Measurements from ENCODE around the gene NFATC2IP.
A peak's percentile ranks its signal among the peaks of the same experiment; 100 is the strongest.
"Not testable (repeated sequence)": the region's sequence is repeated elsewhere in the genome, so short reads cannot be mapped to it uniquely, and the experiment has no call there.

The NFATC2IP gene

DNA sequence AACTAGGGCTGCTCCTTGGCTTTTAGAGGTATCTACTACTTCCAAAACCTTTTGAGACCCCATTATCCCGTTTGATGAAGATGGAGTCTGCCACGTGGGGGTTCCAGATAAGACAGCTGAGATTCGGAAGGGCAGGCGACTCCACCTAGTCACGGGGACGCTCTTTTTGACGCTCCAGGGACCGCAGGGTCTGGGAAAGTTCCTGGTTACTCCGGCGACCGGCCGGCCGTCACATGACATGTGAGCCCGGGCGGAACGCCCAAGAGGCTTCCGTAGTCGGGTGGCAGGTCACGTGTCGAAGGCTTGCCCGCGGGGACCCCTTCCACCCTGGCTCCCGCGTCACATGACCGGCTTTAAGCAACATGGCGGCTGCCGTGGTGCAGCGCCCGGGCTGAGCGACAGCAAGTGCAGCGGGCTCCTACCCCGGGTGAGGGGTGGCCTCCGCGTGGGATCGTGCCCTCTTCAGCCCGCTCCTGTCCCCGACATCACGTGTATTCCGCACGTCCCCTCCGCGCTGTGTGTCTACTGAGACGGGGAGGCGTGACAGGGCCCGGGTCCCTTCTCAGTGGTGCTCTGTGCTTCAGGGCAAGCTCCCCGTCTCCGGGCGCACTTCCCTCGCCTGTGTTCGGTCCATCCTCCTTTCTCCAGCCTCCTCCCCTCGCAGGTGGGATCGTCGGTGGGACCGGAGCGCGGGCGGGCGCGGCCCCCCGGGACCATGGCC, 23.9 kb downstream of the NFATC2IP start, which contains the start of gene SPNS1:
TSS of gene SPNS1 (plus strand) at position 342 of the 721 bp plus-strand sequence. CDS start at position 716, 374 bp downstream.
- H3K4me1 ChIP-seq (ENCODE audit: control insufficient read depth, insufficient read depth, low read length): peaks cover 3% of the 10 kb centered on the region; the same call in 1 of the 2 replicates
- H3K27ac ChIP-seq (ENCODE audit: low read depth, low read length): no peak within 1 kb of the TSS

DNA sequence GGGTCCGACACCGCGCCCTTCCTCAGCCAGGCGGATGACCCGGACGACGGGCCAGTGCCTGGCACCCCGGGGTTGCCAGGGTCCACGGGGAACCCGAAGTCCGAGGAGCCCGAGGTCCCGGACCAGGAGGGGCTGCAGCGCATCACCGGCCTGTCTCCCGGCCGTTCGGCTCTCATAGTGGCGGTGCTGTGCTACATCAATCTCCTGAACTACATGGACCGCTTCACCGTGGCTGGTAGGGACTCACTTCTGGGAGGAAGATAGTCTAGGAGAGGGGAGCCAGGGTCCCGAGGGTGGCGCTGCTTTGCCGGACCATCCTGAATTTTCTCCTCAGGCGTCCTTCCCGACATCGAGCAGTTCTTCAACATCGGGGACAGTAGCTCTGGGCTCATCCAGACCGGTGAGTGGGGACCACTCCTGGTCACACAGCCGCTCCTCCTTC, 24.4 kb downstream of the NFATC2IP start:
- H3K9ac ChIP-seq (ENCODE audit: low read length): peak overlapping the region; percentile 91

More for the DNA sequence above, 23.9 kb downstream of the NFATC2IP start, which contains the start of gene SPNS1:
- H3K9me3 ChIP-seq (ENCODE audit: control insufficient read depth, insufficient read depth, low read depth, low read length): no peaks in the 10 kb centered on the region
- H3K4me3 ChIP-seq (ENCODE audit: low read depth, low read length): peak within 1 kb of the TSS; percentile 99
- H3K9ac ChIP-seq (ENCODE audit: low read length): peak within 1 kb of the TSS; percentile 91
- peaks cover 2% of the 10 kb centered on the region; the same call in 1 of the 2 replicates for H3K36me3 ChIP-seq (ENCODE audit: control insufficient read depth, insufficient read depth, low read length)
- H3K27me3 ChIP-seq (ENCODE audit: control insufficient read depth, insufficient read depth, low read length): no peaks in the 10 kb centered on the region

DNA sequence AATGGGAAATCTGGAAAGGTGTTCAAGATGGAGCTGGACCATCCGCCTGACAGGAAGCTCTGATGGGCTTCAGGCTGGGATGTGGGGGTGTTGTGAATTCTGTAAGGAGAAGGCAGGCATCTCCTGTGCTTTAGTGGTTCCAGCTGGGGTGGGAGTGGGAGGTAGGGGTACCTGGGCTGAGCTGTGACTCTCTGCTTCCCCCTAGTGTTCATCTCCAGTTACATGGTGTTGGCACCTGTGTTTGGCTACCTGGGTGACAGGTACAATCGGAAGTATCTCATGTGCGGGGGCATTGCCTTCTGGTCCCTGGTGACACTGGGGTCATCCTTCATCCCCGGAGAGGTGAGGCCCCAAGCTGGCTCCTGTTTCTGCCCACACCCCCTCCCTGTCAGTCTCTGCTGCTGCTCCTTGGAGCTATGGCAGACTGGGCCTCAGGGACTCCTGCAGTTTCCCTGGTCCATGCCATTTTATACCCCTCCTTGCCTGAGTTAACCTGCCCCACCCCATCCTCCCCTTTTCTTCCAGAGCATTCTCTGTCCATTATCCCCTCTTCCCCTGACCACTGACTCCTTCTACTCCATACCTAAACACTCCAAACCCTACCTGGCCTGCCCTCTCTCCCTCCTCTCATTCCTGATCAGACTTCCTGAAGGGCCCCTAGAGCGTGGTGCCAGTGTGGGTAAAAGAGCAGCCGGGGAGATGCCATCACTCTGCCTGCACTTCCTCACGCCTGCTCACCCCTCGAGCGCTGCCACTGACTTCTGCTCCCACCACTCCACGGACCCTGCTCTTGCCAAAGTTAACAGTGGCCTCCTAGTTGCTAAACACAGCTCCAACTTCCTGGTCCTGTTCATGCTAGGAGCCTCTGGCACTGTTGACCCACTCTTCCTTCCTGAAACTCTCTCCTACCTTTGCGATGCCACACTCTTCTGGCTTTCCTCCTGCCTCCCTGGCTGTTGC, 27.2 kb downstream of the NFATC2IP start:
- Histone ChIP-seq H3K4me1 (ENCODE audit: control insufficient read depth, insufficient read depth, low read length) (peaks cover 3% of the 10 kb centered on the region; the same call in 1 of the 2 replicates), H3K27me3 (ENCODE audit: control insufficient read depth, insufficient read depth, low read length) (no peaks in the 10 kb centered on the region), H3K27ac (ENCODE audit: low read depth, low read length) (no peak overlapping the region), H3K36me3 (ENCODE audit: control insufficient read depth, insufficient read depth, low read length) (peaks cover 20% of the 10 kb centered on the region), H3K4me3 (ENCODE audit: low read depth, low read length) (no peak overlapping the region), H3K9ac (ENCODE audit: low read length) (no peak overlapping the region), H3K9me3 (ENCODE audit: control insufficient read depth, insufficient read depth, low read depth, low read length) (0 out of 2 replicates have a peak, but pooled peaks cover 2% of the 10 kb centered on the region)

More for the DNA sequence above, 24.4 kb downstream of the NFATC2IP start:
- H3K4me1 ChIP-seq (ENCODE audit: control insufficient read depth, insufficient read depth, low read length): peaks cover 3% of the 10 kb centered on the region; the same call in 1 of the 2 replicates
- H3K27me3 ChIP-seq (ENCODE audit: control insufficient read depth, insufficient read depth, low read length): no peaks in the 10 kb centered on the region
- H3K9me3 ChIP-seq (ENCODE audit: control insufficient read depth, insufficient read depth, low read depth, low read length): no peaks in the 10 kb centered on the region
- H3K36me3 ChIP-seq (ENCODE audit: control insufficient read depth, insufficient read depth, low read length): peaks cover 2% of the 10 kb centered on the region; the same call in 1 of the 2 replicates
- no peak overlapping the region for H3K27ac ChIP-seq (ENCODE audit: low read depth, low read length)
- peak overlapping the region; percentile 99 for H3K4me3 ChIP-seq (ENCODE audit: low read depth, low read length)

DNA sequence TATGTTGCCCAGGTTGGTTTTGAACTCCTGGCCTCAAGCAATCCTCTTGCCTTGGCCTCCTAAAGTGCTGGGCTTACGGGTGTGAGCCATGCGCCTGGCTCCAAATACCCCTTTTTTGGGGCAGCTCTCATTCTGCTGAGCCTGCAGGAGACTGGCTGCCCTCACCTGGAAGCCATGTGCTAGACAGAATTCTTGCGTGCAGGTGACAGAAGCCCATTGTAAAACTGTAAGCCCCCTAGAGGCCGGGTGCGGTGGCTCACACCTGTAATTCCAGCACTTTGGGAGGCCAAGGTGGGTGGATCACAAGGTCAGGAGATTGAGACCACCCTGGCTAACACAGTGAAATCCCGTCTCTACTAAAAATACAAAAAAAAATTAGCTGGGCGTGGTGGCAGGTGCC, 29.6 kb downstream of the NFATC2IP start:
- not testable (repeated sequence) for H3K4me1 ChIP-seq (ENCODE audit: control insufficient read depth, insufficient read depth, low read length); H3K9ac ChIP-seq (ENCODE audit: low read length)
- H3K36me3 ChIP-seq (ENCODE audit: control insufficient read depth, insufficient read depth, low read length): peaks cover 34% of the 10 kb centered on the region

DNA sequence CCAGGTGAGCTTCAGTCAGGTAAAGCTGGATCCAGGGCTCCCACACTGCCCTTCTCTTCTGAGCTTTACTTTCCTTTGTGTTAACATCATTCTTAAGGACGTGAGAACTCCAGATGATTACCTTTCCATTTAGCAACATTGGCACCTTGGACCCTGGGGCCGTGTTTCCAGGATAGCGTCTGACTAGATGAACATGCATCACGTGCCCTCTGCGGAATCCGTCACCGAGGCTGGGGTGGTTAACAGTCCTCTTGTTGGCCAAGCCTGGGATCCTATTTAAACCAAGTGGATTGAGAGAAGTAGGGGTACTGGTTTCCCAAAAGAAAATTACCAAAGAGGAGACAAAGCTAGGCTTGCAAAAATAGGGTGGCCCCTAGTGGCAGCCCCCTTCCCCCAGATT, 30.2 kb downstream of the NFATC2IP start:
- Histone ChIP-seq H3K27ac (ENCODE audit: low read depth, low read length) (no peak overlapping the region), H3K4me3 (ENCODE audit: low read depth, low read length) (no peak overlapping the region), H3K9ac (ENCODE audit: low read length) (no peak overlapping the region), H3K4me1 (ENCODE audit: control insufficient read depth, insufficient read depth, low read length) (no peaks in the 10 kb centered on the region), H3K36me3 (ENCODE audit: control insufficient read depth, insufficient read depth, low read length) (peaks cover 36% of the 10 kb centered on the region), H3K9me3 (ENCODE audit: control insufficient read depth, insufficient read depth, low read depth, low read length) (0 out of 2 replicates have a peak, but pooled peaks cover 2% of the 10 kb centered on the region), H3K27me3 (ENCODE audit: control insufficient read depth, insufficient read depth, low read length) (no peaks in the 10 kb centered on the region)

More for the DNA sequence above, 29.6 kb downstream of the NFATC2IP start:
- H3K9me3 ChIP-seq (ENCODE audit: control insufficient read depth, insufficient read depth, low read depth, low read length); H3K4me3 ChIP-seq (ENCODE audit: low read depth, low read length); H3K27me3 ChIP-seq (ENCODE audit: control insufficient read depth, insufficient read depth, low read length); H3K27ac ChIP-seq (ENCODE audit: low read depth, low read length): not testable (repeated sequence)

DNA sequence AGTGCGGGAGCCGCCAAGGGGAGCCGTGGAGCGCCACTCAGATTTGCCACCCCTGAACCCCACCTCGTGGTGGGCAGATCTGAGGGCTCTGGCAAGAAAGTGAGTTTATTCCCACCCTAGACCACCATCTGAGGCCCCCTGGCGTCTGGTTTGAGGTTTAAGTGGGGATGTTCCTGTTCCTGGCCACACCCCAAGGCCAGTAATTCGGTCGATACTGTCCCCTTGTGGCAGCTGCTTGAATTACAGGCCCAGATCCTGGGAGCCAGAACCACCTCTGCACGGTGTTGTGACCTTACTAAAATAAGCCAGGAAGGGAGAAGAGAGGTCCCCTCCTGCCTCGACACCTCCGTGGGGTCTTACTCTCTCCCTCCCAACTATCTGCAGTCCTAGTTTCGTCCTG, 30.8 kb downstream of the NFATC2IP start:
- H3K27ac ChIP-seq (ENCODE audit: low read depth, low read length): no peak overlapping the region
- no peaks in the 10 kb centered on the region for H3K27me3 ChIP-seq (ENCODE audit: control insufficient read depth, insufficient read depth, low read length)
- H3K4me1 ChIP-seq (ENCODE audit: control insufficient read depth, insufficient read depth, low read length): no peaks in the 10 kb centered on the region
- H3K9me3 ChIP-seq (ENCODE audit: control insufficient read depth, insufficient read depth, low read depth, low read length): 0 out of 2 replicates have a peak, but pooled peaks cover 2% of the 10 kb centered on the region
- H3K9ac ChIP-seq (ENCODE audit: low read length): no peak overlapping the region
- no peak overlapping the region for H3K4me3 ChIP-seq (ENCODE audit: low read depth, low read length)
- peaks cover 38% of the 10 kb centered on the region for H3K36me3 ChIP-seq (ENCODE audit: control insufficient read depth, insufficient read depth, low read length)

DNA sequence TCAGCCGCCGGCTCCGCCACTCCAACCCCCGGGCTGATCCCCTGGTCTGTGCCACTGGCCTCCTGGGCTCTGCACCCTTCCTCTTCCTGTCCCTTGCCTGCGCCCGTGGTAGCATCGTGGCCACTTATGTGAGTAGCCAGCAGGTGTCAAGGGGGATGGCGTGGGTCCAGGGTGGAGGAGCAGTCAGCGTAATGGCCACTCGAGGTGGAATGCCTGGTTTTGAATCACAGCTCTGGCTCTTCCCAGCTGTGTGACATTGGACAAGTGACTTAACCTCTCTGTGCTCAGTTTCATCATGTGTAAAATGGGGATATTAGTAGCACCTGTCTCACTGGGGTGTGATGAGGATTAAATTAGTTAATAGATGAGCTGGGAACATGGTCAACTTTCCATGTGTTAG, 31.7 kb downstream of the NFATC2IP start:
- Histone ChIP-seq H3K36me3 (ENCODE audit: control insufficient read depth, insufficient read depth, low read length) (peaks cover 44% of the 10 kb centered on the region), H3K4me1 (ENCODE audit: control insufficient read depth, insufficient read depth, low read length) (no peaks in the 10 kb centered on the region), H3K27me3 (ENCODE audit: control insufficient read depth, insufficient read depth, low read length) (no peaks in the 10 kb centered on the region), H3K9me3 (ENCODE audit: control insufficient read depth, insufficient read depth, low read depth, low read length) (0 out of 2 replicates have a peak, but pooled peaks cover 2% of the 10 kb centered on the region), H3K4me3 (ENCODE audit: low read depth, low read length) (no peak overlapping the region), H3K9ac (ENCODE audit: low read length) (no peak overlapping the region), H3K27ac (ENCODE audit: low read depth, low read length) (no peak overlapping the region)

DNA sequence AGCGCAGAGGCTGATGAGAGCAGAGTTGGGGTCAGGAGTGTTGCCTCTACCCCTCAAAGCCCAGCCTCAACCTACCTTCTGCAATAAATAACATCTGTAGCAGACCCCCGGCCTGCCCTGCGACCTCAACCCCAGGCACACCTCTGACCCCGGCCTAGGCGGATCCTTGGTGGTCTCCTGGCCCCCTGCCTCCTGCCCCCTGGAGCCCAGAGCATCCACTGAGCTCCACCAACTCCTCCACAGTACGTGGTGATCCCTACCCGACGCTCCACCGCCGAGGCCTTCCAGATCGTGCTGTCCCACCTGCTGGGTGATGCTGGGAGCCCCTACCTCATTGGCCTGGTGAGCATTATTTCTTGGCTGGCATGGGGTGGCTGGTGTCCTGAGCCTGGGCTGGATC, 32.2 kb downstream of the NFATC2IP start:
- no peak overlapping the region for H3K4me3 ChIP-seq (ENCODE audit: low read depth, low read length)
- H3K27me3 ChIP-seq (ENCODE audit: control insufficient read depth, insufficient read depth, low read length): no peaks in the 10 kb centered on the region
- H3K9ac ChIP-seq (ENCODE audit: low read length): no peak overlapping the region
- H3K4me1 ChIP-seq (ENCODE audit: control insufficient read depth, insufficient read depth, low read length): no peaks in the 10 kb centered on the region
- H3K9me3 ChIP-seq (ENCODE audit: control insufficient read depth, insufficient read depth, low read depth, low read length): 0 out of 2 replicates have a peak, but pooled peaks cover 2% of the 10 kb centered on the region
- H3K36me3 ChIP-seq (ENCODE audit: control insufficient read depth, insufficient read depth, low read length): peaks cover 46% of the 10 kb centered on the region
- H3K27ac ChIP-seq (ENCODE audit: low read depth, low read length): no peak overlapping the region

DNA sequence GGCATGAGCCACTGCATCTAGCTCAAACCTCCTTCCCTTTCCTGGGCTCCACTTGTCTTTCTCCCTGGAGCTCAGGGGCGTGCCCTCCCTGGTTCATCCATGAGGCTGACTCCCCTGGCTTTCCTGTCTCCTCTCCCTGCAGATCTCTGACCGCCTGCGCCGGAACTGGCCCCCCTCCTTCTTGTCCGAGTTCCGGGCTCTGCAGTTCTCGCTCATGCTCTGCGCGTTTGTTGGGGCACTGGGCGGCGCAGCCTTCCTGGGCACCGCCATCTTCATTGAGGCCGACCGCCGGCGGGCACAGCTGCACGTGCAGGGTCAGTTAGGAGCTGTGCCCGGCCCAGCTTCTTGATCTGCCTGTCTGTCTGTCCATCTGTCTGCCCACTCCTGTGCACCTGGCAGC, 32.9 kb downstream of the NFATC2IP start:
- H3K4me1 ChIP-seq (ENCODE audit: control insufficient read depth, insufficient read depth, low read length): no peaks in the 10 kb centered on the region
- H3K36me3 ChIP-seq (ENCODE audit: control insufficient read depth, insufficient read depth, low read length): peaks cover 46% of the 10 kb centered on the region
- no peak overlapping the region for H3K9ac ChIP-seq (ENCODE audit: low read length)

DNA sequence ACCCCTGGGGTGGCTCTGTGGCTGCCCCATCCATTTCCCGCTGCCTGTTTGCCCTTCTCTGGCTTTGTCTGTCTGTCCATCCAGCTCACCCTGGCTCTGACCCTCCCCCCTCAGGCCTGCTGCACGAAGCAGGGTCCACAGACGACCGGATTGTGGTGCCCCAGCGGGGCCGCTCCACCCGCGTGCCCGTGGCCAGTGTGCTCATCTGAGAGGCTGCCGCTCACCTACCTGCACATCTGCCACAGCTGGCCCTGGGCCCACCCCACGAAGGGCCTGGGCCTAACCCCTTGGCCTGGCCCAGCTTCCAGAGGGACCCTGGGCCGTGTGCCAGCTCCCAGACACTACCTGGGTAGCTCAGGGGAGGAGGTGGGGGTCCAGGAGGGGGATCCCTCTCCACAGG, 33.4 kb downstream of the NFATC2IP start:
- H3K27ac ChIP-seq (ENCODE audit: low read depth, low read length): no peak overlapping the region
- no peak overlapping the region for H3K4me3 ChIP-seq (ENCODE audit: low read depth, low read length)
- peaks cover 46% of the 10 kb centered on the region for H3K36me3 ChIP-seq (ENCODE audit: control insufficient read depth, insufficient read depth, low read length)
- H3K9ac ChIP-seq (ENCODE audit: low read length): no peak overlapping the region
- no peaks in the 10 kb centered on the region for H3K27me3 ChIP-seq (ENCODE audit: control insufficient read depth, insufficient read depth, low read length)
- H3K4me1 ChIP-seq (ENCODE audit: control insufficient read depth, insufficient read depth, low read length): no peaks in the 10 kb centered on the region
- 0 out of 2 replicates have a peak, but pooled peaks cover 2% of the 10 kb centered on the region for H3K9me3 ChIP-seq (ENCODE audit: control insufficient read depth, insufficient read depth, low read depth, low read length)

More for the DNA sequence above, 32.9 kb downstream of the NFATC2IP start:
- 0 out of 2 replicates have a peak, but pooled peaks cover 2% of the 10 kb centered on the region for H3K9me3 ChIP-seq (ENCODE audit: control insufficient read depth, insufficient read depth, low read depth, low read length)
- no peak overlapping the region for H3K4me3 ChIP-seq (ENCODE audit: low read depth, low read length)
- no peak overlapping the region for H3K27ac ChIP-seq (ENCODE audit: low read depth, low read length)
- H3K27me3 ChIP-seq (ENCODE audit: control insufficient read depth, insufficient read depth, low read length): no peaks in the 10 kb centered on the region

All from HUES6 (cell line).